K562 (cell line): ENCODE results near the gene P3H4. TPM values are rescaled to one million over a fixed set of nuclear protein-coding genes. Genes with fewer than 3 reads are reported as not detected.
A peak's percentile ranks its signal among the peaks of the same experiment; 100 is the strongest.

ENCODE experiments used
- ARID2 ChIP-seq: fragments of 450-650 bp; IDR thresholded peaks from 2 replicates; pipeline ENCODE4 v1.6.1; 2017; ENCODE audit warnings: antibody characterized with exemption, mild to moderate bottlenecking
- DACH1 ChIP-seq: fragments of 450-650 bp; IDR thresholded peaks from 2 replicates; pipeline ENCODE4 v1.6.1; 2018; ENCODE audit not compliant: partially characterized antibody
- E2F3 ChIP-seq: fragments of 250-450 bp; sonication (Bioruptor Pico); IDR thresholded peaks from 2 replicates; pipeline ENCODE4 v1.4.0; 2020; ENCODE audit warnings: mild to moderate bottlenecking
- FOSL1 ChIP-seq: fragments of 200-800 bp; sonication (Bioruptor generic); conservative IDR thresholded peaks from 2 replicates; pipeline ENCODE4 v1.6.1; 2016; ENCODE audit warnings: missing genetic modification characterization, missing compliant biosample characterization
- GTF2F1 ChIP-seq: IDR thresholded peaks from 2 replicates; pipeline ENCODE4 v1.6.1; 2011; ENCODE audit warnings: low read depth, low read length, improper control_type of control experiment
- HDAC3 ChIP-seq: fragments of 450-650 bp; IDR thresholded peaks from 2 replicates; pipeline ENCODE4 v1.6.1; 2018; ENCODE audit warnings: borderline replicate concordance, mild to moderate bottlenecking, moderate library complexity; ENCODE audit not compliant: partially characterized antibody
- KLF13 ChIP-seq: fragments of 450-650 bp; IDR thresholded peaks from 2 replicates; pipeline ENCODE4 v1.6.1; 2016; ENCODE audit warnings: missing genetic modification characterization, low read depth, mild to moderate bottlenecking, missing compliant biosample characterization, moderate library complexity, borderline replicate concordance
- MCM5 ChIP-seq: fragments of 450-650 bp; IDR thresholded peaks from 2 replicates; pipeline ENCODE4 v1.6.1; 2016; ENCODE audit warnings: low read depth
- MIER1 ChIP-seq: fragments of 450-650 bp; IDR thresholded peaks from 2 replicates; pipeline ENCODE4 v1.6.1; 2016; ENCODE audit warnings: antibody characterized with exemption, mild to moderate bottlenecking, low read depth
- NCOA1 ChIP-seq: fragments of 450-650 bp; IDR thresholded peaks from 2 replicates; pipeline ENCODE4 v1.6.1; 2016; ENCODE audit warnings: low read depth
- PPARD ChIP-seq: fragments of 250-450 bp; sonication (Bioruptor Pico); IDR thresholded peaks from 2 replicates; pipeline ENCODE4 v1.8.0; 2022; ENCODE audit warnings: inconsistent platforms, mild to moderate bottlenecking, moderate library complexity
- RNF2 ChIP-seq: sonication (generic); IDR thresholded peaks from 2 replicates; pipeline ENCODE4 v1.6.1; 2016
- RNF219 ChIP-seq: fragments of 250-450 bp; sonication (Bioruptor Pico); IDR thresholded peaks from 2 replicates; pipeline ENCODE4 v1.5.0; 2022; ENCODE audit warnings: mild to moderate bottlenecking
- SMAD4 ChIP-seq: fragments of 250-450 bp; sonication (Bioruptor Pico); conservative IDR thresholded peaks from 2 replicates; pipeline ENCODE4 v1.8.0; 2021; ENCODE audit warnings: inconsistent platforms, mild to moderate bottlenecking, moderate library complexity
- STAT5A ChIP-seq: IDR thresholded peaks from 2 replicates; pipeline ENCODE4 v1.6.1; 2012; ENCODE audit warnings: low read length, inconsistent platforms, borderline replicate concordance
- TAF15 ChIP-seq: fragments of 200-400 bp; formaldehyde crosslinking; IDR thresholded peaks from 2 replicates; pipeline ENCODE4 v1.6.1; 2017; ENCODE audit warnings: mild to moderate bottlenecking, low read depth, low read length, moderate library complexity
- TBL1XR1 ChIP-seq, 2 experiments: IDR thresholded peaks; 2 replicates each; pipeline ENCODE4 v1.6.1; 2012; ENCODE audit warnings: improper control_type of control experiment in 2 of 2, low read length in 2 of 2, mild to moderate bottlenecking in 1 of 2
- TEAD1 ChIP-seq, 2 experiments: fragments of 450-650 bp in 1 of 2; sonication (generic) in 1 of 2; formaldehyde crosslinking; IDR thresholded peaks; 2 replicates each; pipeline versions ENCODE4 v1.4.0 to v1.8.0; 2020 to 2022; ENCODE audit warnings: mild to moderate bottlenecking in 2 of 2, missing genetic modification reagents in 1 of 2
- WHSC1 ChIP-seq: IDR thresholded peaks from one replicate; pipeline ENCODE4 v1.6.1; 2012; ENCODE audit warnings: low read length, control low read depth, inconsistent platforms
- ZNF696 ChIP-seq: fragments of 250-450 bp; sonication (Bioruptor Pico); conservative IDR thresholded peaks from 2 replicates; pipeline ENCODE4 v1.4.0; 2020; ENCODE audit warnings: mild to moderate bottlenecking, moderate library complexity
- polyA plus RNA-seq, 8 experiments: library from polyadenylated mRNA; depleted of rRNA in 4 of 8; stranded (reverse) in 5 of 8; unstranded in 3 of 8; fragments of >200 nt; fragmentation: Nextera tagmentation in 2 of 8; fragmentation: Illumina TruSeq in 1 of 8; extraction: Ambion mirVana in 2 of 8; extraction: Trizol in 1 of 8; gene quantifications; 2 replicates each; pipeline versions ENCODE4 v1.2.1 to v1.2.3, GENCODE V29; 2011 to 2014; ENCODE audit warnings: inconsistent platforms in 1 of 8, missing spikeins in 1 of 8
- total RNA-seq, 7 experiments: library from RNA; depleted of rRNA in 6 of 7; stranded (reverse); fragments of >200 nt in 6 of 7; fragmentation: Illumina TruSeq in 2 of 7; extraction: Trizol in 2 of 7; gene quantifications; 2 replicates each; pipeline versions ENCODE4 v1.2.1 to v1.2.3, GENCODE V29; 2011 to 2021; ENCODE audit warnings: low replicate concordance in 1 of 7
- TF ChIP-seq, protein P1 (sequence below): IDR thresholded peaks from 3 replicates; pipeline ENCODE4 v1.6.1; 2011; ENCODE audit warnings: borderline replicate concordance, mild to moderate bottlenecking, moderate library complexity; ENCODE audit not compliant: insufficient read length; ENCODE audit errors: extremely low read depth
- TF ChIP-seq, protein P2 (sequence below): sonication (generic); formaldehyde crosslinking; IDR thresholded peaks from 2 replicates; pipeline ENCODE4 v1.9.0; 2022; ENCODE audit warnings: mild to moderate bottlenecking, missing genetic modification reagents

The P3H4 gene
- total and polyA plus RNA-seq, 9 of the 15 experiments (the other 6 are each of a cell fraction or from before 2014, with no cell fraction given) = 0.10 to 3.7 (median 1.0) TPM

GRCh38 chr17:41785091-41785858 is 26.5 kb downstream of the P3H4 start (continued):
- TF ChIP-seq PPARD = no peak
- TF ChIP-seq KLF13 = no peak
- no peak for TF ChIP-seq RNF219 (CRISPR knock-in tag)
- no peak for TF ChIP-seq ARID2
- TF ChIP-seq NCOA1 = no peak
- no peak; the same call in 1 of the 2 replicates for TF ChIP-seq RNF2
- no peak for TF ChIP-seq MCM5
- TF ChIP-seq SMAD4 (CRISPR knock-in tag) = no peak
- TF ChIP-seq ZNF696 (CRISPR knock-in tag) = no peak
- no peak for TF ChIP-seq STAT5A
- TF ChIP-seq, protein P1, sequence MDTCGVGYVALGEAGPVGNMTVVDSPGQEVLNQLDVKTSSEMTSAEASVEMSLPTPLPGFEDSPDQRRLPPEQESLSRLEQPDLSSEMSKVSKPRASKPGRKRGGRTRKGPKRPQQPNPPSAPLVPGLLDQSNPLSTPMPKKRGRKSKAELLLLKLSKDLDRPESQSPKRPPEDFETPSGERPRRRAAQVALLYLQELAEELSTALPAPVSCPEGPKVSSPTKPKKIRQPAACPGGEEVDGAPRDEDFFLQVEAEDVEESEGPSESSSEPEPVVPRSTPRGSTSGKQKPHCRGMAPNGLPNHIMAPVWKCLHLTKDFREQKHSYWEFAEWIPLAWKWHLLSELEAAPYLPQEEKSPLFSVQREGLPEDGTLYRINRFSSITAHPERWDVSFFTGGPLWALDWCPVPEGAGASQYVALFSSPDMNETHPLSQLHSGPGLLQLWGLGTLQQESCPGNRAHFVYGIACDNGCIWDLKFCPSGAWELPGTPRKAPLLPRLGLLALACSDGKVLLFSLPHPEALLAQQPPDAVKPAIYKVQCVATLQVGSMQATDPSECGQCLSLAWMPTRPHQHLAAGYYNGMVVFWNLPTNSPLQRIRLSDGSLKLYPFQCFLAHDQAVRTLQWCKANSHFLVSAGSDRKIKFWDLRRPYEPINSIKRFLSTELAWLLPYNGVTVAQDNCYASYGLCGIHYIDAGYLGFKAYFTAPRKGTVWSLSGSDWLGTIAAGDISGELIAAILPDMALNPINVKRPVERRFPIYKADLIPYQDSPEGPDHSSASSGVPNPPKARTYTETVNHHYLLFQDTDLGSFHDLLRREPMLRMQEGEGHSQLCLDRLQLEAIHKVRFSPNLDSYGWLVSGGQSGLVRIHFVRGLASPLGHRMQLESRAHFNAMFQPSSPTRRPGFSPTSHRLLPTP = no peak
- no peak for TF ChIP-seq TAF15
- TF ChIP-seq TEAD1 (CRISPR knock-in tag; IDR thresholded peaks at IDR 0.05) = peak in 1 of 2 experiments; percentile 79; a peak in 2 of 4 replicates
- TF ChIP-seq MIER1 = no peak
- no peak for TF ChIP-seq E2F3 (CRISPR knock-in tag)
- TF ChIP-seq HDAC3 = no peak
- no peak for TF ChIP-seq FOSL1 (tag)
- TF ChIP-seq GTF2F1 = no peak
- no peak for TF ChIP-seq DACH1
- TF ChIP-seq TBL1XR1 (IDR thresholded peaks at IDR 0.05; ENCODE audit: low read length in 2 of 2) = no peak
- TF ChIP-seq, protein P2, sequence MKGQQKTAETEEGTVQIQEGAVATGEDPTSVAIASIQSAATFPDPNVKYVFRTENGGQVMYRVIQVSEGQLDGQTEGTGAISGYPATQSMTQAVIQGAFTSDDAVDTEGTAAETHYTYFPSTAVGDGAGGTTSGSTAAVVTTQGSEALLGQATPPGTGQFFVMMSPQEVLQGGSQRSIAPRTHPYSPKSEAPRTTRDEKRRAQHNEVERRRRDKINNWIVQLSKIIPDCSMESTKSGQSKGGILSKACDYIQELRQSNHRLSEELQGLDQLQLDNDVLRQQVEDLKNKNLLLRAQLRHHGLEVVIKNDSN (CRISPR knock-in tag) = no peak
- TF ChIP-seq WHSC1 = no peak
